Esophagus squamous epithelium (tissue), 5 donors: Measurements from ENCODE around the gene HOXB6. TPM values are rescaled to one million over a fixed set of nuclear protein-coding genes. Genes with fewer than 3 reads are reported as not detected.

ENCODE experiments used
- DNase-seq: peaks from one replicate; lab custom pipeline; 2025; lab: John Stamatoyannopoulos, UW
- H3K27ac ChIP-seq, 4 donors: fragments of 200-600 bp; sonication (generic); one replicate each; pipeline ENCODE4 v1.5.1; 2016 to 2019; ENCODE audit warnings: mild to moderate bottlenecking in 1 of 4
- H3K27me3 ChIP-seq, 4 donors: fragments of 200-600 bp; sonication (generic); 1 replicate in 3 of 4; 2 replicates in 1 of 4; pipeline versions ENCODE4 v1.5.1 to v1.6.0; 2017 to 2021; ENCODE audit warnings: antibody characterized with exemption in 1 of 4
- H3K36me3 ChIP-seq, 3 donors: fragments of 200-600 bp; sonication (generic); one replicate each; pipeline ENCODE4 v1.5.1; 2016 to 2019
- H3K4me1 ChIP-seq, 3 donors: fragments of 200-600 bp; sonication (generic); one replicate each; pipeline ENCODE4 v1.5.1; 2017 to 2019
- H3K4me3 ChIP-seq, 4 donors: fragments of 200-600 bp; sonication (generic); 1 replicate in 3 of 4; 2 replicates in 1 of 4; pipeline ENCODE4 v1.5.1; 2016 to 2019; ENCODE audit warnings: mild to moderate bottlenecking in 2 of 4, moderate library complexity in 1 of 4
- H3K9me3 ChIP-seq, 3 donors: fragments of 200-600 bp; sonication (generic); one replicate each; pipeline ENCODE4 v1.5.1; 2016 to 2019
- POLR2A ChIP-seq, 4 donors: fragments of 450-650 bp; IDR thresholded peaks; one replicate each; pipeline ENCODE4 v1.6.1; 2017; ENCODE audit warnings: antibody characterized with exemption in 4 of 4, mild to moderate bottlenecking in 4 of 4, moderate library complexity in 3 of 4
- WGBS, 2 donors: methylation state at CpG; one replicate each; pipeline ENCODE4 v1.1.5; 2018; 5-methylcytosine and 5-hydroxymethylcytosine counted together
- intact Hi-C: fragments of 100-400 bp; cut with DNase I; formaldehyde crosslinking; loops from one replicate; pipeline ENCODE4 v1.15.0; 2022
- total RNA-seq, 4 donors: library from RNA; depleted of rRNA; stranded (reverse); fragments of >200 nt; gene quantifications; one replicate each; pipeline ENCODE4 v1.1.0, GENCODE V29; 2016
- TF ChIP-seq, protein P1 (sequence below), 6 experiments: fragments of 450-650 bp in 4 of 6; fragments of 200-600 bp in 2 of 6; sonication (generic) in 2 of 6; IDR thresholded peaks; one replicate each; pipeline ENCODE4 v1.5.1; 2016 to 2019; ENCODE audit warnings: antibody characterized with exemption in 6 of 6, mild to moderate bottlenecking in 4 of 6, moderate library complexity in 4 of 6
- donor health status: DM: yes; HTN: yes; CAD: no.

The HOXB6 gene
- total RNA-seq, 4 donors from 2014 or later: 1.3 to 3.1 TPM; not detected in 2

DNA sequence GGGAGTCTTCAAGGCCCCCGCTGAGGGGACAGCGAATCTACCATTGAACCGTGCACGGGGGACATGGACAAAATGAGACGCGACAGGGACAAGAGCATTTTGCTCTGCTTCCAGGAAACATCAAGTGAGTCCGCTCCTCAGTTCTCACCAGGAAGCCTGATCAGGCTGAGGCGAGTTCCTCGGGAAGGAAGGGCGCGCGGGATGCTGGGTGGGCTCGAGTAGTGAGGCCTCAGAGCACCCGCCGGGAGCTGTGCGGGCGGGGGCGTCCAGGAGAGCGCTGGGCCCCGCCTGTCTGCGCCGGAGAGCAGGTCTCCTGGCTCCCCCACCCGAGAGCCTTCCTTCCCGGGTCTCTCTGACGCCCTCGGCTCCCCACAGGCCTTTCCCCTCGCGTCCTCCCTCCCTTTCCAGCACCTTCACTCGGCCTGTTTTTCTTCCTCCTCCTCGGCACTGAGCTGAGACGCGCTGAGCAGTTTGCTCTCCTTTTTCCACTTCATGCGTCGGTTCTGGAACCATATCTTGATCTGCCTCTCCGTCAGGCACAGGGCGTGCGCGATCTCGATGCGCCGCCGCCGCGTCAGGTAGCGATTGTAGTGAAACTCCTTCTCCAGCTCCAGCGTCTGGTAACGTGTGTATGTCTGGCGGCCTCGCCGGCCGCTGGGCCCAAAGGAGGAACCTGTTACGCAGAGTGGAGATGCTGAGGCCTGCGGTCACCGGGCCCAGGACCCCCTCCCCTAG is 8.6 kb downstream of the HOXB6 start:
- H3K27ac ChIP-seq: no peak overlapping the region
- peaks cover 0 to 100% (median 60%) of the 10 kb centered on the region in 4 donors for H3K27me3 ChIP-seq
- H3K4me3 ChIP-seq: peak overlapping the region in 2 of 4 donors; percentile 8 to 72
- peaks cover 19 to 57% (median 45%) of the 10 kb centered on the region in 3 donors for H3K4me1 ChIP-seq
- 25 to 39% methylated on average over 25 to 39 of the region's 54 CpGs for WGBS, 2 donors
- H3K9me3 ChIP-seq: no peaks in the 10 kb centered on the region
- TF ChIP-seq, protein P1, sequence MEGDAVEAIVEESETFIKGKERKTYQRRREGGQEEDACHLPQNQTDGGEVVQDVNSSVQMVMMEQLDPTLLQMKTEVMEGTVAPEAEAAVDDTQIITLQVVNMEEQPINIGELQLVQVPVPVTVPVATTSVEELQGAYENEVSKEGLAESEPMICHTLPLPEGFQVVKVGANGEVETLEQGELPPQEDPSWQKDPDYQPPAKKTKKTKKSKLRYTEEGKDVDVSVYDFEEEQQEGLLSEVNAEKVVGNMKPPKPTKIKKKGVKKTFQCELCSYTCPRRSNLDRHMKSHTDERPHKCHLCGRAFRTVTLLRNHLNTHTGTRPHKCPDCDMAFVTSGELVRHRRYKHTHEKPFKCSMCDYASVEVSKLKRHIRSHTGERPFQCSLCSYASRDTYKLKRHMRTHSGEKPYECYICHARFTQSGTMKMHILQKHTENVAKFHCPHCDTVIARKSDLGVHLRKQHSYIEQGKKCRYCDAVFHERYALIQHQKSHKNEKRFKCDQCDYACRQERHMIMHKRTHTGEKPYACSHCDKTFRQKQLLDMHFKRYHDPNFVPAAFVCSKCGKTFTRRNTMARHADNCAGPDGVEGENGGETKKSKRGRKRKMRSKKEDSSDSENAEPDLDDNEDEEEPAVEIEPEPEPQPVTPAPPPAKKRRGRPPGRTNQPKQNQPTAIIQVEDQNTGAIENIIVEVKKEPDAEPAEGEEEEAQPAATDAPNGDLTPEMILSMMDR (IDR thresholded peaks at IDR 0.05): no peak
- no peak for TF ChIP-seq POLR2A (IDR thresholded peaks at IDR 0.05)
- no peaks in the 10 kb centered on the region for H3K36me3 ChIP-seq
- no peak for DNase-seq
- intact Hi-C loops: loop anchor here (5.0 kb wide), 1 partner anchor 249 kb away; no protein-coding TSS in a partner anchor

DNA sequence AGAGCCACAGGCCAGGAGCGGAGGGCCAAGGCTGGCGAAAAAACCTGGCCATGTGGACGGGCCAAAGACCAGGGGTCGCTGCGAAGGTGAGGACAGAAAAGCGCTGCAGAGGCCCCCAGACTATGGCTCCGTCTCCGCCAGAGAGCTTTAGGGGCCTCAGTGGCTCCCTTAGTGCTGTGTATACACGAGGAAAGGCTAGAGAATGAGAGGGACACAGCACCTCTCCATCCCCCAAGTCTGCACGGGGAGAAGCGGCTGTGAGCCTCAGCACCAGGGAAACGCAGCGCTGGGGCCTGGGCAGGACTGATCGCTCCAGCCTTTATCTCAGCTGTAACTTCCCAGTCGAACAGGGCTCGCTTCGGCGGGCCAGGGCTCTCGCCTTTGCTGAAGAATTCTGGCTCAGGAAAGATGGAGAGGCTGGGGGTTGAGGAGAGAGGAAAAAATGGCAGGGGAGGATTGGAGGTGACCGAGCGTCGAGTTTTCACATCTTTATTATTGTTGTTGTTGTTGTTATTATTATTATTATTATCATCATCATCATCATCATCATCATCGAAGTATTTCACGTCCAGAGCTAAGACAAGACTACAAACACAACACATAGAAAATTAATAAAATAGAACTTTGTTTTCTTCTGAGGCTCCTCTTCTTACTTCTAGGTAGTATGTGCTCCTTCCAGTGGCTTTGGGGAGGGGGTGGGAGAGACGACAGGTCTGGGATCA is 9.3 kb downstream of the HOXB6 start:
- Histone ChIP-seq H3K9me3 (no peaks in the 10 kb centered on the region), H3K36me3 (no peaks in the 10 kb centered on the region), H3K27ac (no peak overlapping the region), H3K4me3 (no peak overlapping the region), H3K27me3 (peaks cover 0 to 100% (median 58%) of the 10 kb centered on the region in 4 donors), H3K4me1 (peaks cover 19 to 57% (median 45%) of the 10 kb centered on the region in 3 donors)
- intact Hi-C loops: loop anchor here (5.0 kb wide), 1 partner anchor 248 kb away; no protein-coding TSS in a partner anchor
- no peak for DNase-seq
- WGBS, 2 donors: 62 to 81% methylated on average over 12 to 23 of the region's 25 CpGs
- no peak for TF ChIP-seq POLR2A (IDR thresholded peaks at IDR 0.05)
- TF ChIP-seq, protein P1 (IDR thresholded peaks at IDR 0.05): no peak

DNA sequence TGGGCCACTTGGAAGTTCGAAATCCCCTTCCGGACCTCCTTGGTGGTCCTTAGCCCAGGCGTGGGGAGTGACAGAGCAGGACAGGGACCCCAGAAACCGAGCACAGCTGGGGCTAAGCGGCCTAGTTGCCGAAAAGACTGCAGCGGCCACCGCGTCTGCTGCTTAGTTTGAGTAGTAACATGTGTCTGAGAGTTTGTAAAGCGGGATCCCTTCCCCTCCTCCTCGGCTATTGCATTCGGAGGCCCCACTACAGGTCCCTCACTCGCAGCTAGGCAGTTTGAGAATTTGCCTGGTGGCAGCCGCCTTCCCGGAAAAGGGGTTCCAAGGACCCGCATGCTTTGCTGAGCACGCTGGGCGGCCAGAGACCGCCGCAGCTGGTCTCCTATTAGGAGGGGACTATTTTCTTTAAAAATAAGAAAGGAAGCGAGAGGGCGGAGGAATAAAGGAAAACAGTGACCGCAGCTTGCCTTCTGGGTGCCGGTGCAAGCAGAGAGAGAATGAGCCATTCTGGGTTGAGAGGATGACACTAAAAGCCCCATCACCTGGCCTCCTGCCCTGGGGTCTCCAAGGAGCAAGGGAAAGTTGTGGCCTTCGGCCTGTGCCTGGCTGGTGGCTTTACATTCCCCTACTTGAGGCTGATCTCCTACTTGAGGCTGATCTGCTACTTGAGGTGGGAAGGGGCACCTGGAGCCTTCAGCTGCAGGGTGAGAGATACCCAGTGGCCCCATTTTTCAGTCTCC is 10.1 kb downstream of the HOXB6 start:
- H3K27ac ChIP-seq: no peak overlapping the region
- peaks cover 19 to 57% (median 45%) of the 10 kb centered on the region in 3 donors for H3K4me1 ChIP-seq
- 59 to 90% methylated on average over 10 to 12 of the region's 25 CpGs for WGBS, 2 donors
- peaks cover 0 to 100% (median 52%) of the 10 kb centered on the region in 4 donors for H3K27me3 ChIP-seq
- no peaks in the 10 kb centered on the region for H3K9me3 ChIP-seq
- intact Hi-C loops: loop anchor here (5.0 kb wide), 2 partner anchors 247 to 257 kb away; no protein-coding TSS in a partner anchor
- no peak overlapping the region for H3K4me3 ChIP-seq
- no peak for DNase-seq
- no peaks in the 10 kb centered on the region for H3K36me3 ChIP-seq
- TF ChIP-seq, protein P1 (IDR thresholded peaks at IDR 0.05): no peak
- no peak for TF ChIP-seq POLR2A (IDR thresholded peaks at IDR 0.05)

DNA sequence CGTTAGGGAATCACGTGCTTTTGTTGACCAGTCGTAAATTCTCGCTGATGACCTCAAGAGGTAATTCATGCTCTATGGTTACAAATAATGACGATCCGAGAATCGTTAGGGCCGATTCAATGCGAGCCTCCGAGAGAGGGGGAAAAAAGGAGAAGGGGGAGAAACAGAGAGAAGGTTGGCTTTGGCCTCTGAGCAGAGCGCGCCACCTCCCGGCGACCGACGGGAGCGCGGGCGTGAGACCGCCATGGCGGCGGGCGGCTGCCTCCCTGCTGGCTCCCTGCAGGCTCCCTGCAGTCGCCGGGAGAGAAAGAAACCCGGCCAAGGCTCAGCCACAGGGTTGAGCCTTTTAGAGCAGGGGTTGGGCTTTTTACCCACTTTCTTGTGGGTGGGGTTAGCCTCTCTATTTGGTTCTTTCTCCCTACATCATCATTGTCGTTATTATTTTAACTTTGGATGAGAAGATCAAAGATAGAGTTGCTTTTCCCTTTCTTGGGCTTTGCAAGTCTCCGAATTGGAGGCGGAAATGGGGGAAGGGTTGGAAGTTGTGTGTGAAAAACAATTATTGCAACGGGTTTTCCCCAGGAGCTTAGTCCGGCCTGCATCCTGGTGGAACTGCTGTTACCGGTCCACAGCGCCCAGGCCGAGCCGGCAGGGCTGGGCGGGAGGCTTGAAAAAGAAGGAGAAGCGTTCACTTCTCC is 10.8 kb downstream of the HOXB6 start:
- H3K4me3 ChIP-seq: peak overlapping the region; percentile 25 to 71 (median 42)
- intact Hi-C loops: loop anchor here (5.0 kb wide), 1 partner anchor 257 kb away; no protein-coding TSS in a partner anchor
- DNase-seq: no peak
- 2 to 20% methylated on average over 29 to 37 of the region's 37 CpGs for WGBS, 2 donors
- H3K9me3 ChIP-seq: no peaks in the 10 kb centered on the region
- H3K4me1 ChIP-seq: peaks cover 19 to 57% (median 45%) of the 10 kb centered on the region in 3 donors
- TF ChIP-seq, protein P1 (IDR thresholded peaks at IDR 0.05): peak; percentile 82 to 95 (median 92)
- TF ChIP-seq POLR2A (IDR thresholded peaks at IDR 0.05): no peak
- peak overlapping the region in 3 of 4 donors; percentile 17 to 69 (median 49) for H3K27ac ChIP-seq
- peaks cover 0 to 100% (median 46%) of the 10 kb centered on the region in 4 donors for H3K27me3 ChIP-seq
- no peaks in the 10 kb centered on the region for H3K36me3 ChIP-seq
